HG03558 (cell line): ENCODE results near the gene CHRNA3.
"Not testable (repeated sequence)": the region's sequence is repeated elsewhere in the genome, so short reads cannot be mapped to it uniquely, and the experiment has no call there.

Experiments
- ATAC-seq: cut with Tn5 transposase; IDR thresholded peaks from one replicate; pipeline ENCODE4 v1.9.1; 2021; ENCODE audit warnings: moderate number of reproducible peaks; ENCODE audit not compliant: unreplicated experiment; ENCODE audit errors: extremely low read depth

CHRNA3 gene

DNA sequence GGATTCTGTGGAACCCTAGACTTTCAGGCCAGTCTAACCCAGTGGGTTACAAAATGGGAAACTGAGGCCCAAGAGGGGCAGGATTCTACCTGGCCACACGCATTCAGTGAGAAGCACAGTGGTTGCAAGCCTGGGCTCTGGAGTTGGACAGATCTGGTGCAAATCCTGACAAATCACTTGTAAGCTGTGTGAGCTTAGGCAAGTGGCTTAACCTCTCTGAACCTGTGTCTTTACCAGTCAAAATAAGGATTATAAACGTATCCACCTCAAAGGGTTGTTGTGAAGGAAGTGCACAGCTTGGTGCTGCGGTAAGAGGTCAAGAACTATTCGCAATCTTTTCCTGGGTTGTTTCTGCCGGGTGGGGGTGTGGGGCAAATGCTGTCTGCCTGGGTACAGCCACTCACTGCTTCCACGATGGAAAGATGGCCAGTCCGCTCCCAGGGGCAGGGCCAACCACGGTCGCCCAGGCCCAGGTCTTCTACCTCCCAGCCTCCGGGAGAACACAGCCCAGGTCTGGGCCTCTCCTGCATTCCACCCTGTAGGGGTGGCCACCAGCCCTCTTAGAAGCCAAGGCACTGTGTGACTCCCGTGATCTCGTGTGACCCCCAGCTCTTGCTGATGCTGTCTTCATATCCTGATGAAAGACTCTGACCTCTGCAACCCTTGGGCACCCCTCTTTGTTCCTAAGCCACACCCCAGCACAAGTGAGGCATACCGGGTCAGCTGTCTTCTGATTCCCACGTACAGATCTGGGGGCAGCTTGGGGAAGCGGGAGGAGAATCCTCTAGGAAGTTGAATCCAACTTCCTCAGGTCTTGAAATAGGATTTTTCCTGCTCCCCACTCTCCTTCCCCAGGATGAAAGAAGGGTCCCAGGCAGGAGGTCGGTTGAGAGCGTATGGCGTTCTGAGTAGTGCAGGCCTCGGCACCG lies 1.5 kb downstream of the CHRNA3 start:
- no peak for ATAC-seq

DNA sequence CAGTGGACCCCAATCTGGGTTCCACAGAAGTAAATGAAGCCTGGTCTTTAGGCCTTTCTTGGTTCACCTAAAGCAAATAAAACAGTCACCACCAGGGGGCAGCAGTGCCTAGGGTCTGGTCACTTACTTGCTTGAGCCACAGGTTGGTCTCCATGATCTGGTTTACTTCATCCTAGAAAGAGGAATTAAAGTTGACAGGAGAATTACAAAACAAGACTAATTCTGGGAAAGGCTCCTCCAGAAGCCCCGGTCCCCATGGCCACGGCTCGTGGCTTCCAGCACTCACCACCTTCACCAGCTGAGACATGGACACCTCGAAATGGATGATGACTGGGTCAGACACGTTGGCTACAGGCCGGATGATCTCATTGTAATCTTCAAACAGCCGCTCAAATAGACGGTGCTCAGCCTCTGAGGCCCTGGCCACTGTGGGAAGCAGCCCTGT lies 2.3 kb downstream of the CHRNA3 start:
- no peak for ATAC-seq

DNA sequence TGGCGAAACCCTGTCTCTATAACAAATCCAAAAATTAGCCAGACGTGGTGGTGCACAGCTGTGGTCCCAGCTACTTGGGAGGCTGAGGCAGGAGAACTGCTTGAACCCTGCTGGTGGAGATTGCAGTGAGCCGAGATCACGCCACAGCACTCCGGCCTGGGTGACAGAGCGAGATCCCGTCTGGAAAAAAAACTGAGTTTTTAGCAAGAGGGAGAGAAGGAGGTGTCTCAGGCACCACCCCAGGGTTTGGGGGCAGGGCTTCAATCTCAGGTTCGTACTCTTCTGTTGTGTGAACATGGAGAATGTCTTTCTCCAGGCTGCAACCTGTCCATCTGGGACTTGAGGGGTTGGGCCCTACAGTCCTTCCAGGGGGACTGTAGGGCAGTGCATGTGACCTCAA lies 2.7 kb downstream of the CHRNA3 start:
- ATAC-seq: no peak

DNA sequence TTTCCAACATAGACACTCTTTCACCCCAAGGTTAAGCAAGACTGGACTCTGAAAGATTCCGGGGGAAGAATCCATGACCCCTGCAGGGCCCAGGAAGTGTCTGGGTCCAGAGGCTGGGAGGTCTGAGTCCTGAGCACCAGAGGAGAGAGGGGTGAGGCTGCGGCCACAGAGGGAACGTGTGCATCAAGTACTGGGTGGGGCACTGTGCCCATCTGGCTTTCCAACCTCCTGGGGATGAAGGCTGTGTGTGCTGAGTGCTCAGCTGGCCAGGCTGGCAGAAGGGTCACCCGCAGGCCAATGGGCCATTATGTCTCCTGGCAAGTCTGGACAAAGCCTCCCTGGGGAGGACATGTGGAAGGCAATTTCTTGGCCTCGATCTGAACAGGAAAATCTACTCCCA lies 3.3 kb downstream of the CHRNA3 start:
- ATAC-seq: no peak

DNA sequence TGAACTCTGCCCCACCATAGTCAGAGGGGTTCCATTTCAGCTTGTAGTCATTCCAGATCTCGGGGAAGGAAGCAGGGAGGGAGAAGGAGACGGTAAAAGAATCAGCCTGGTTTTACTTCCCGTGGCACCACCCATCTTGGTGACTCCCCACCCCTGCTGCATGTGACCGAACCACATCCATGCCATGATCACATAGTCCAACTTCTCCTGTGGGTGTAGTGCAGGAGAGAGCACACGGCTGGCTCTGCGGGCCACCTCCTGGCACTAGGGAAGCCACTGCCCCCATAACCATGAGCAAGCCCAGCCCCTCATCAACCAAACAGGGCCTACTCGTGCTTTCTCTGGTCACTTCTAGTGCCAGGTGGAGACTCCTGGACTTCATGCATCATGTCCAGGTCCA lies 3.7 kb downstream of the CHRNA3 start:
- ATAC-seq: no peak

DNA sequence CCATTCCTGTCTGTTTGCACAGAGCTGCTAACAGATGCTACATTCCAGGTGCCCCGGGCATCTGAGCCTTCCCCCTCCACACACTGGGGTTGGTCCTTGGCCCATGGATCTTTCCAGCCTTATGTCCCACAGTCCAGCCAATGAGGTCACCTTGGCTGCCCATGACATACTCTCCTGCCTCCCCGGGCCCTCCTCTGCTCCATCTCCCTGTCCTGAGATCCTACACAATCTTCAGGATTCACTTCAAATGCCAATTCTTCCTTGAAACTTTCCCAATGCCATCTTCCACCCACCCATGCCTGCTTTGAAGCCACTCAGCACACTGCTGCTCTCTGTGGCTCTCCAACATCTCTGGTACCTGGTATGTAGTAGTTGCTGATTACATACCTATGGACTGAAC lies 4.3 kb downstream of the CHRNA3 start:
- ATAC-seq: no peak

DNA sequence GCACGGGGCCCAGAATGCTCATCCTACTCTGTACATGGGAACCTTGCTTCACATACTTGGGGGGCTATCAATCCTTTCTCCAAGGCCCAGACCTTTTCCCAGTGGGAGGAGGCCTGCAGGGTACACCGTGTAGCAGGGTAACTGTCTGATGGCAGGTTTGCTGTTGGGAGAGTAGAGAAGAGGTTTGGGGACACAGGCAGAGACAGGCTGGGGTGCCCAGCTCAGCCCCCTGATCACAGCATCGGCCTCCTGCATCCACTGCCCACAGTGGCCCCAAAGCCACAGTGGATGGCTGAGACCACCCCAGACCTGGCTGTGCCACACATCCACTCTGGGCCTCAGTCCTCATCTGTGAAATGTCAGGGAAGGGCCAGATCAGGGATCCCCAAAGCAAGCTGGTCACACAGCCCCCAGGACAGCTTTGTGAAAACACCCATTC lies 5.6 kb downstream of the CHRNA3 start:
- ATAC-seq: no peak

DNA sequence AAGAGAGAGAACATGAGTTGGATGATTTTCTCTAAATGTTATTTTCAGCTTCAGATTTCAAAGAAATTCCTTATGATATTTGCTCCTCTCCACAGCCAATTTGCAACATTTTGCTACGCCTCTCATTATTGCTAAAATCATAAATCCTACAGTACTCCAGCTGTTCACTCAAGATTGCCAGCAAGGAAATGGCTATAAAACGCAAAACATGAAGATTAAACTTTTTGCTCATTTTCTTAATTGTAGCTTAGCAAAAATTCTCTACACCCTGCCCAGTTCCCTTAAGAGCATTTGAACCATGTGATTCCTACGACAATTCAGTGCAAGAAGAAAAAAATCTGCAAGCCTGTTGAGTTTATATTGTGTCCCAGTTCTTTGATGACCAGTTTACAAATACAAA lies 6.8 kb downstream of the CHRNA3 start:
- ATAC-seq: no peak

DNA sequence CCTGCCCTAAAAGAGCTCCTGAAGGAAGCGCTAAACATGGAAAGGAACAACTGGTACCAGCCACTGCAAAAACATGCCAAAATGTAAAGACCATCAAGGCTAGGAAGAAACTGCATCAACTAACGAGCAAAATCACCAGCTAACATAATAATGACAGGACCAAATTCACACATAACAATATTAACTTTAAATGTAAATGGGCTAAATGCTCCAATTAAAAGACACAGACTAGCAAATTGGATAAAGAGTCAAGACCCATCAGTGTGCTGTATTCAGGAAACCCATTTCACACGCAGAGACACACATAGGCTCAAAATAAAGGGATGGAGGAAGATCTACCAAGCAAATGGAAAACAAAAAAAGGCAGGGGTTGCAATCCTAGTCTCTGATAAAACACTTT lies 11.2 kb downstream of the CHRNA3 start:
- ATAC-seq: not testable (repeated sequence)

DNA sequence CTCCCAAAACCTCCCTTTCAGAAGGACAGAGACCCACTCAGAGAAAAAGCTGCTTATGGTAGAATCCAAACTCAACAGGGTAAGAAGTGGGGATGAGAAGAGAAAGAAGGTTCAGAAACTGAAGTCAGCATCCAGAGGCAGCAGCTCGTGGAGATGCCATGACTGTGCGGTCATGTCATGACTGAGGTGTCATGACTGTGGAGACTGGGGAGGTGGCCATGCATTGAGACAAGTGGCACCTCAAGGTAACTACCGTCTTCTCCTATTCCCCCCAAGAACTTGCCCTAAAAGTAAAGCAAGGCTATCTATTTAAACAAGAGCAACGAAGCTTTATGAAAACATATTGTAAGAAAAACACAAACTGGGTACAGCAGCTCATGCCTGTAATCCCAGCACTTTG lies 15.1 kb downstream of the CHRNA3 start:
- no peak for ATAC-seq

DNA sequence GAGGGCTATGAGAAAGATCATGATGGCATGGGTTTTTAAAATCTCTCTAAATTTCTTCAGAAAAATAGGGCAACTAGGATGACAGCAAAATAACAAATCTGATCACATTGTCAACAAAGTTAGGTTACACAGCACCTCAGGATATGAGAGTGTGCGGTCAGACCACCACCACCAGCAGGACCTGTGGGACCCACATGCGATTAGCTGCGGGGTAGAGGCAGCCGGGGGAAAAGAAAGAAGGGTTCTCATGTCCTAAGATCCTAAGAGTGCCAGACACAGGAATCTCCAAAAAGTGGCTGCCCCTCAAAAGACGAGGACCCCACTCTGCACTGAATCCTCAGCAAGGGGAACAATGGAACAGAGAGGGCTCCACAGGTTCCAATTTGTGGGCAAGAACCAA lies 15.6 kb downstream of the CHRNA3 start:
- ATAC-seq: no peak

DNA sequence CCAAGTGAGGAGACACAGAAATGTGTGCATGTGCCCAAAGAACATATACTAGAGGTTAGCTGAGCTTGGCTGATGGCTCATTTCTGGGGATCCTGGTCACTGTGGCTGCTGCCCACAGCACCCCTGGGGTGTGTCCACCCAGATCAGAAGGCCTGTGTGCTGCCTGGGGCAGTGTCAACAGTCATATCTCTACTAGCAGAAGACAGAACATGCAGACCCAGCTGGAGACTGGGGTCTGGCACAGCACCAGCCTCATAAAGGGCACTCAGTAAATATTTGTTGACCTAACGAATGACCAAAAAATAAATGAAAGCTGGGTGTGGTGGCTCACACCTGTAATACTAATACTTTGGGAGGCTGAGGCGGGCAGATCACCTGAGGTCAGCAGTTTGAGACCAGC lies 16.4 kb downstream of the CHRNA3 start:
- ATAC-seq: no peak

DNA sequence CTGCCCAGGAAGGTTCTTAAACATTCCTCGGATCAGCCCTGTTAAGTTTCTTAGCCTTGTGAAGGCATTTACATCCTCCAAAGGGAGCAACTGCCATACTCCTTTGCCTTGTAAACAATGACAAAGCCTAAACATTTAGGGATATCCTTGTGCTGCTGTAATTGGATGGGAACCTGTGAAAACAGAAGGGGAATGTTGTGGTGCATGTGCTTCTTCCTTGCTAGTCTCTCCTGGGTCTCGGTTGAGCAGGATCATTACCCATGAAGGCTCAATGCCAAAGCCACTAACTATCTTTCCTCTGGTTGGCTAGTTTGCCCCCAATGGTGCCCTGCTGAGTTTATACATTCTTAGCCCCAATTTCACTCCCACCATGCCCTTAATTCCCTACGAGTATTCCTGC lies 17.3 kb downstream of the CHRNA3 start:
- ATAC-seq: no peak

DNA sequence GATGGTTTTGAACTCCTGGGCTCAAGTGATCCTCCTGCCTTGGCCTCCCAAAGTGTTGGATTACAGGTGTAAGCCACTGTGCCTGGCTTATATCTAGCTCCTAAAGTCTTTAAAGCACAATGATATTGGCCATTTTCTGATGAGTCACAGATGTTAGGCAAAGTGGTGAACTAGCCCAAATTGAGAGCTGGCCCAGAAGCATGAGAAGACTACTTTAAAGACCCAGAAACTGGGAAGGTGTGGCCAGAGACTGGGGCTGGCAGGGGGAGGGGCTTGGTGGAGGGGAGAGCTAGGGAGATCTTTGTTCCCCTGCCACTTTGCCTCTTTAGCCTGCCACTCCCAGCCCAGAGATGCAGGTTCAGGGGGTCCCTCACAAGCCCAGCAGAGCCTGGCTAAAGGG lies 21.6 kb downstream of the CHRNA3 start:
- ATAC-seq: no peak

DNA sequence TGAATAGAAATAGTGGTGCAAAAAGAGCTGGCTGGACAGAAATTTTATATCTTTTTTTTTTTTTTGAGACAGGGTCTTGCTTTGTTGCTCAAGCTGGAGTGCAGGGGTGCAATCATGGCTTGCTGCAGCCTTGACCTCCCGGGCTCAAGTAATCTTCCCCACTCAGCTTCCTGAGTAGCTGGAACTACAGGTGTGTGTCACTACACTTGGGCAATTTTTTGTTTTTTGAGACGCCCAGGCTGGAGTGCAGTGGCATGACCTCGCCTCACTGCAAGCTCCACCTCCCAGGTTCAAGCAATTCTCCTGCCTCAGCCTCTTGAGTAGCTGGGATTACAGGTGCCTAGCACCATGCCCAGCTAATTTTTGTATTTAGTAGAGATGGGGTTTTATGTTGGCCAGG lies 22.4 kb downstream of the CHRNA3 start:
- no peak for ATAC-seq

DNA sequence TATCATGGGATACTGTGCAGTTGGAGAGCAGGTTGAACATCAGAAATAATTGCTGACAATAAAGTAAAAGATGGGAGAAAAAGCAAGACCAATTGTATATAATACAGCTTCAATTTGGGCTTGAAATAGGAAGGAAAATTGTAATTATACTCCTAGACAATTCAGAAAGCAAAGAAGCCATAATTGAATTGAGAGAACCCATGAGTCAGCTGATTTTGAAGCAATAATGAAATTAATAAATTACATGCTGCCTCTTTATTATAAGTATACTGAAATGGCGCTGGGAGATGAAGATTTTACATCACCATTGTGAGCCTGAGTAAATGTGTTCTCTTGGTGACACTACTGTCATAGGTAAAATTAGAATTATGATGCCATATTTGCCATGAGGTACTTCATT lies 23.2 kb downstream of the CHRNA3 start:
- no peak for ATAC-seq

DNA sequence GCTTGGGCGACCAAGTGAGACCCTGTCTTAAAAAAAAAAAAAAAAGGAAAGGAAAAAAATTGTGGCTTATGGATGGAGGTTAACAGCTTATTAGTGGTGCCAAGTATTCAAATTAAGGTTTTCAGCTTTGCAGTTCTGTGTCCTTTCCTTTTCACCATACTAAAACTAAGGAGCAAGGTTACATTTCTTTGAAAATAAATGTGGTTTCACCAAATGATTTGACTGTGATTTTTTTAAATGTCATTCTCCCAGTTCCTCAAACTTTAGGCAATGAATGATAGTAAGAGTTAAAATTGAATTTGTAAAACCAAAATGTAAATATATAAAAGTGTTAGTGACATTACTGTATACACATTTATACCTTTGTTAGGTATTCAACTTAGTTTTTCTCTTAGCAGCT lies 45.9 kb downstream of the CHRNA3 start:
- ATAC-seq: no peak

DNA sequence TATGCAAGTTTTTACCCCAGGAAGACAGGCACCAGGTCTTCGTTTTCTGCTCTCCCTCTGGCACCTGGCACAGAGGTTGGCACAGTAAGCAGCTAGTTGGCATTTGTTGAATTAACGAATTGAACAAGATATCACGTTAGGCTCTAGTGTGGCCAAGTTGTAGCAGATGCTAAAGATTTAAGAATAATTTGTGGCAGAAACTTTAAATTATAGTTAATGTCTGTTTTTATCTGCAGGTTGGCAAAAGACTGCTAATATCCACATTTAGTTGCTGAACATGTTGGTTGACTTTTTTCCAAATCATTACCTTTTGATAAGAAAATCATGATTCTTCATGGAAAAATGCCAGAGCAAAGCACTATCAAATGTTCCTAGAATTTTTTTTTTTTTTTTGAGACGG lies 47.4 kb downstream of the CHRNA3 start:
- no peak for ATAC-seq

DNA sequence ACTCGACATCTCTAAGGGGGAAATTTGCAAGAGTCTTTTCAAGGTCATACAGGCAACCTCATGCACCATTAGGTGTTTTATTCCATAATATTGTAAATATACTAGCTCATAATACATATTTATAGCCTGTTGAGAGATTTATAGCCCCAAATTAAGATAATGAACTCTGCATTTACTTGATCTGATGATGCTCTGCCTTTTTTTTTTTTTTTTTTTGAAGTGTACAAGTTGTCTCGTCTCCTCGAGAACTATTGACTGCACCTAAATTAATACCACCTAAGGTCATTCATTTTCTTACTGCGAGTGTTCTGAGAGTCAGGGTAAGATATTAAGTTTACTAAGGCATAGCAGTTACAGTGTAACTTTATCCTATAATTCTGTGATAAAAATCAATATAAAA lies 49.4 kb downstream of the CHRNA3 start:
- no peak for ATAC-seq

DNA sequence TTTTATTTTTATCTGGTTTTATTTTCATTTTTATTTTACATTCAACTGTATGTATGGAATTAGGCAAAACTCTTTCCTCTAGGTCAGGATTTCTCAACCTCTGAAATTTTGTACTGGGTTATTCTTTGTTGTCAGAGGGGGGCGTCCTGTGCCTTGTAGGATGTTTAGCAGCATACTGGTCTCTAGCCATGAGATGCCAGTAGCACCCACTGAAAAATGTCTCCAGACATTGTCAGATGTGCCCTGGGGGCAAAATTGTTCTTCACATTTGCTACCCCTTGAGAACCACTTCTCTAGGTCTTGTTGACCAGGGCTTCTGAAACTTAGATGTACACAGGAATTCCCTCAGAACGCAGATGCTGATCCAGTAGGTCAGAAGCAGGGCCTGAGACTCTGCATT lies 50.1 kb downstream of the CHRNA3 start:
- ATAC-seq: no peak

DNA sequence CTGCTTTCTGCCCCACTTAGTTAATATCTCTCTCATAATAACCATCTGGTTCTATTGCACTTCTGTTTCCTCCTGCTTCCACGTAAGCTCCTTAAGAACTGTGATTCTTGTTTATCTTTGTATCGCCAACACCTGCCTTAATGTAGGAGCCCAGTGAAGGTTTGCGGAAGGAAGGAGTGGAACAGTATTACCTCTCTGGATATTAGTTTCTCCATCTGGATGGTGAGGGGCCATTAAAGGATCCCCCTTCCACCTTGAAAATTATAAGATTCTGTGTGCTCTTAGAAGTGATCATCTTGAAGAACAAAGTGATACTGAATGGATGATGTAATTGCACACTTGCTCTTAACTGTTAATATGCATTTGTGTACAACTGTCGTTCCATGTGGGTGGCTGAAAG lies 53.3 kb downstream of the CHRNA3 start:
- no peak for ATAC-seq
